Measurements from ENCODE around the gene PLAAT1. TPM values are rescaled to one million over a fixed set of nuclear protein-coding genes. Genes with fewer than 3 reads are reported as not detected.

Gene PLAAT1
- total and polyA plus RNA-seq, 3 experiments from 2014 or later = not detected

- ChIA-PET POLR2A (no interaction called here), CTCF (no interaction called here)
- no peaks in the 10 kb centered on the region for H3K27me3 ChIP-seq (ENCODE audit: insufficient read depth, low read length, poor library complexity, severe bottlenecking)
- no peaks in the 10 kb centered on the region for H3K36me3 ChIP-seq (ENCODE audit: insufficient read depth, low read length)
- no peak for DNase-seq
- no peaks in the 10 kb centered on the region for H3K4me1 ChIP-seq (ENCODE audit: insufficient read depth, low read length)
- no peak overlapping the region for H3K4me3 ChIP-seq (ENCODE audit: low read length)
- H3K36me3 Mint-ChIP-seq = no peaks in the 10 kb centered on the region
- H3K9me3 Mint-ChIP-seq = peaks cover 0 to 2% (median 0%) of the 10 kb centered on the region in 5 donors
- no peak overlapping the region for H3K27ac Mint-ChIP-seq
- no peak overlapping the region for H3K4me3 Mint-ChIP-seq
- no peaks in the 10 kb centered on the region for H3K9me3 ChIP-seq (ENCODE audit: low read length)
- H3K27me3 Mint-ChIP-seq = peaks cover 0 to 1% of the 10 kb centered on the region in 2 donors
- no peak overlapping the region for H3K27ac ChIP-seq (ENCODE audit: low read depth, low read length)
- no peaks in the 10 kb centered on the region for H3K4me1 Mint-ChIP-seq
Measured at GRCh38 chr3:193214445-193214844, 26.6 kb upstream of the PLAAT1 start.

DNA sequence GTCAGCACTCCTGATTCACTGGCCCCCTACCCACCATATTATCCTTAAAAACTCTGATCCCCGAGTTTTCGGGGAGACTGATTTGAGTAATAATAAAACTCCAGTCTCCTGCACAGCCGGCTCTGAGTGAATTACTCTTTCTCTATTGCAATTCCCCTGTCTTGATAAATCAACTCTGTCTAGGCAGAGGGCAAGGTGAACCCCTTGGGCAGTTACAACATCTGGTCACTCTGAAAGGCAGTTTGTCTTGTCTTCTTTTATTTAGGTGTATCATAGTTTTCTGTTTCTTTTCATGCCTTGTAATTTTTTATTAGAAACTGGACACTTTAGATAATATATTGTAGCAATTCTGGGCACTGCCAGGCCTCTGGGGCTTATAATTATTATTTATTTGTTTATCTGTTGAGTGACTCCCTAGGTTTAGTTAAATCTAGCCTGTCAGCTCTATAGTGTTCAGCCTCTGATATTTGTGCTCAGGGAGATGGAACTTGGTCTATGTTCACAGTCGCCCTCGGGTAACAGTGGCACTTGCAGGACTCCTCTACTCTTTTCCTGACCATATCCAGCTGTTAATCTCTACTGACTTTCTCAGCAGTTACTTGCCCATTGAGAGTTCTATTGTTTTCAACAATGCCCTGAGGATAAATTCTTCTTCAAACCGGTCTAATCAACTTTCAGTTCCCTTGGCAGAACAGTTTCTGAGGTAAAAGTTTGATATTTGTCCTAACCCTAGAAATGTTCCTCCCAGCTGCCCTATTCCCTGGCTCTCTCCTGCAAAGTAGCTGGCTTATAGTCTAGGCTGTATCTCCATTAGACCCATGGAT, 15.5 kb upstream of the PLAAT1 start:
- H3K9me3 ChIP-seq (ENCODE audit: low read length) = no peaks in the 10 kb centered on the region
- Mint-ChIP-seq H3K4me3 (no peak overlapping the region), H3K27me3 (peaks cover 2 to 5% of the 10 kb centered on the region in 2 donors), H3K36me3 (no peaks in the 10 kb centered on the region), H3K27ac (no peak overlapping the region), H3K4me1 (no peaks in the 10 kb centered on the region), H3K9me3 (peaks cover 0 to 2% (median 0%) of the 10 kb centered on the region in 5 donors)
- POLR2A ChIA-PET = no interaction called here
- H3K36me3 ChIP-seq (ENCODE audit: insufficient read depth, low read length) = no peaks in the 10 kb centered on the region
- no peaks in the 10 kb centered on the region for H3K4me1 ChIP-seq (ENCODE audit: insufficient read depth, low read length)
- DNase-seq = no peak
- no peak overlapping the region for H3K27ac ChIP-seq (ENCODE audit: low read depth, low read length)
- no peak overlapping the region for H3K4me3 ChIP-seq (ENCODE audit: low read length)
- CTCF ChIA-PET = no interaction called here
- H3K27me3 ChIP-seq (ENCODE audit: insufficient read depth, low read length, poor library complexity, severe bottlenecking) = no peaks in the 10 kb centered on the region

GRCh38 chr3:193228206-193228605, 12.8 kb upstream of the PLAAT1 start:
- Mint-ChIP-seq H3K9me3 (peaks cover 0 to 2% (median 0%) of the 10 kb centered on the region in 5 donors), H3K27ac (no peak overlapping the region), H3K4me3 (no peak overlapping the region), H3K4me1 (no peaks in the 10 kb centered on the region), H3K27me3 (peaks cover 2 to 5% of the 10 kb centered on the region in 2 donors), H3K36me3 (no peaks in the 10 kb centered on the region)
- H3K27me3 ChIP-seq (ENCODE audit: insufficient read depth, low read length, poor library complexity, severe bottlenecking) = no peaks in the 10 kb centered on the region
- H3K4me3 ChIP-seq (ENCODE audit: low read length) = no peak overlapping the region
- no peaks in the 10 kb centered on the region for H3K9me3 ChIP-seq (ENCODE audit: low read length)
- no peaks in the 10 kb centered on the region for H3K4me1 ChIP-seq (ENCODE audit: insufficient read depth, low read length)
- ChIA-PET POLR2A (no interaction called here), CTCF (no interaction called here)
- H3K36me3 ChIP-seq (ENCODE audit: insufficient read depth, low read length) = no peaks in the 10 kb centered on the region
- DNase-seq = no peak
- no peak overlapping the region for H3K27ac ChIP-seq (ENCODE audit: low read depth, low read length)

- no peak overlapping the region for H3K27ac Mint-ChIP-seq
- DNase-seq = no peak
- H3K4me3 Mint-ChIP-seq = no peak overlapping the region
- no peaks in the 10 kb centered on the region for H3K27me3 ChIP-seq (ENCODE audit: insufficient read depth, low read length, poor library complexity, severe bottlenecking)
- H3K9me3 ChIP-seq (ENCODE audit: low read length) = no peaks in the 10 kb centered on the region
- no peak overlapping the region for H3K4me3 ChIP-seq (ENCODE audit: low read length)
- peaks cover 0 to 2% (median 0%) of the 10 kb centered on the region in 5 donors for H3K9me3 Mint-ChIP-seq
- H3K36me3 Mint-ChIP-seq = no peaks in the 10 kb centered on the region
- no peaks in the 10 kb centered on the region for H3K4me1 ChIP-seq (ENCODE audit: insufficient read depth, low read length)
- peaks cover 2 to 5% of the 10 kb centered on the region in 2 donors for H3K27me3 Mint-ChIP-seq
- H3K27ac ChIP-seq (ENCODE audit: low read depth, low read length) = no peak overlapping the region
- H3K36me3 ChIP-seq (ENCODE audit: insufficient read depth, low read length) = no peaks in the 10 kb centered on the region
- H3K4me1 Mint-ChIP-seq = no peaks in the 10 kb centered on the region
- CTCF ChIA-PET = no interaction called here
- POLR2A ChIA-PET = no interaction called here
Measured at GRCh38 chr3:193229851-193230420, 11.1 kb upstream of the PLAAT1 start.

GRCh38 chr3:193230610-193231009, 10.4 kb upstream of the PLAAT1 start:
- Mint-ChIP-seq H3K27me3 (peaks cover 2 to 5% of the 10 kb centered on the region in 2 donors), H3K36me3 (no peaks in the 10 kb centered on the region), H3K4me3 (no peak overlapping the region), H3K4me1 (no peaks in the 10 kb centered on the region), H3K9me3 (no peaks in the 10 kb centered on the region), H3K27ac (no peak overlapping the region)
- Histone ChIP-seq H3K36me3 (ENCODE audit: insufficient read depth, low read length) (no peaks in the 10 kb centered on the region), H3K27me3 (ENCODE audit: insufficient read depth, low read length, poor library complexity, severe bottlenecking) (no peaks in the 10 kb centered on the region), H3K4me1 (ENCODE audit: insufficient read depth, low read length) (no peaks in the 10 kb centered on the region), H3K9me3 (ENCODE audit: low read length) (no peaks in the 10 kb centered on the region), H3K4me3 (ENCODE audit: low read length) (no peak overlapping the region), H3K27ac (ENCODE audit: low read depth, low read length) (no peak overlapping the region)
- ChIA-PET POLR2A (no interaction called here), CTCF (no interaction called here)
- DNase-seq = no peak

DNA sequence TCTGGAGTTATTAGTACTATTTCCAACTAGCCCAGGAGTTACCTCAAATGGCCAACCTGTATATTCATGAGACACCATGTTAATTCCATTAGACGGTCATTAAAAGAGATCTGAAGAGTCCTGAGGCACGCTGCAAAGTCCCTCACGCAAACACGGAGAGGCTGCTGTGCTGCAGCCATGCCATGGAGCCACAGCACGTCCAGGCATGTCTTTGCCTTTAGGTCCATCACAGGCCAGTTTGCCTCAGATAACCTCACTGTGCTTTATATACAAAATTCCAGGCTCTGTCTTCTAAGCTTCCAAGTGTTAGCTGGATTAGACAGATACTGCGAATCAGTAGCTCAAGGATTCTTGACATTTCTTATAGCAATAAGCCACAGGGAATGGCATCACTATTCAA, 9.8 kb upstream of the PLAAT1 start:
- DNase-seq = no peak
- peak overlapping the region in 1 of 8 donors; percentile 32 for H3K27ac Mint-ChIP-seq

GRCh38 chr3:193236599-193236998, 4.4 kb upstream of the PLAAT1 start:
- H3K27ac Mint-ChIP-seq = no peak overlapping the region

More for the DNA sequence above, 9.8 kb upstream of the PLAAT1 start:
- no peak overlapping the region for H3K4me3 Mint-ChIP-seq
- H3K27me3 Mint-ChIP-seq = peaks cover 2 to 5% of the 10 kb centered on the region in 2 donors
- H3K9me3 ChIP-seq (ENCODE audit: low read length) = no peaks in the 10 kb centered on the region
- H3K4me3 ChIP-seq (ENCODE audit: low read length) = no peak overlapping the region
- H3K4me1 Mint-ChIP-seq = no peaks in the 10 kb centered on the region
- H3K27ac ChIP-seq (ENCODE audit: low read depth, low read length) = no peak overlapping the region
- H3K4me1 ChIP-seq (ENCODE audit: insufficient read depth, low read length) = no peaks in the 10 kb centered on the region
- CTCF ChIA-PET = no interaction called here
- H3K27me3 ChIP-seq (ENCODE audit: insufficient read depth, low read length, poor library complexity, severe bottlenecking) = no peaks in the 10 kb centered on the region
- no peaks in the 10 kb centered on the region for H3K9me3 Mint-ChIP-seq
- H3K36me3 ChIP-seq (ENCODE audit: insufficient read depth, low read length) = no peaks in the 10 kb centered on the region
- POLR2A ChIA-PET = no interaction called here
- H3K36me3 Mint-ChIP-seq = no peaks in the 10 kb centered on the region

GRCh38 chr3:193237030-193237429, 4.0 kb upstream of the PLAAT1 start:
- H3K27ac Mint-ChIP-seq = no peak overlapping the region
- no peaks in the 10 kb centered on the region for H3K4me1 ChIP-seq (ENCODE audit: insufficient read depth, low read length)
- H3K27me3 Mint-ChIP-seq = peaks cover 5 to 33% of the 10 kb centered on the region in 2 donors
- ChIA-PET POLR2A (no interaction called here), CTCF (no interaction called here)
- no peaks in the 10 kb centered on the region for H3K36me3 ChIP-seq (ENCODE audit: insufficient read depth, low read length)
- peaks cover 0 to 2% (median 0%) of the 10 kb centered on the region in 3 donors for H3K4me1 Mint-ChIP-seq
- H3K36me3 Mint-ChIP-seq = no peaks in the 10 kb centered on the region
- no peak overlapping the region for H3K4me3 ChIP-seq (ENCODE audit: low read length)
- no peaks in the 10 kb centered on the region for H3K9me3 ChIP-seq (ENCODE audit: low read length)
- peaks cover 0 to 3% (median 0%) of the 10 kb centered on the region in 5 donors for H3K9me3 Mint-ChIP-seq
- H3K27ac ChIP-seq (ENCODE audit: low read depth, low read length) = no peak overlapping the region
- H3K4me3 Mint-ChIP-seq = no peak overlapping the region
- no peaks in the 10 kb centered on the region for H3K27me3 ChIP-seq (ENCODE audit: insufficient read depth, low read length, poor library complexity, severe bottlenecking)
- no peak for DNase-seq

More at GRCh38 chr3:193236599-193236998, 4.4 kb upstream of the PLAAT1 start:
- no peak overlapping the region for H3K27ac ChIP-seq (ENCODE audit: low read depth, low read length)
- Mint-ChIP-seq H3K27me3 (peaks cover 2 to 29% of the 10 kb centered on the region in 2 donors), H3K36me3 (no peaks in the 10 kb centered on the region), H3K4me1 (peaks cover 0 to 2% (median 0%) of the 10 kb centered on the region in 3 donors), H3K4me3 (no peak overlapping the region), H3K9me3 (peaks cover 0 to 3% (median 0%) of the 10 kb centered on the region in 5 donors)
- H3K36me3 ChIP-seq (ENCODE audit: insufficient read depth, low read length) = no peaks in the 10 kb centered on the region
- no peak for DNase-seq
- no peak overlapping the region for H3K4me3 ChIP-seq (ENCODE audit: low read length)
- H3K9me3 ChIP-seq (ENCODE audit: low read length) = no peaks in the 10 kb centered on the region
- H3K27me3 ChIP-seq (ENCODE audit: insufficient read depth, low read length, poor library complexity, severe bottlenecking) = no peaks in the 10 kb centered on the region
- H3K4me1 ChIP-seq (ENCODE audit: insufficient read depth, low read length) = no peaks in the 10 kb centered on the region
- CTCF ChIA-PET = no interaction called here
- POLR2A ChIA-PET = no interaction called here
